GM08714 (cell line): ENCODE data around the gene FXYD2.

Source experiments
- H3K4me3 ChIP-seq: fragments of 200-500 bp; sonication (Bioruptor generic); 2 replicates; pipeline ENCODE4 v1.5.1; 2014; ENCODE audit warnings: mild to moderate bottlenecking, low read length, inconsistent platforms
- ZNF274 ChIP-seq: IDR thresholded peaks from 2 replicates; pipeline ENCODE4 v1.6.1; 2012; ENCODE audit warnings: mild to moderate bottlenecking, low read depth, low read length

FXYD2 gene

GRCh38 chr11:117823946-117824420, 561 bp downstream of the FXYD2 start:
- no peak for TF ChIP-seq ZNF274
- peak overlapping the region; percentile 0; the same call in 1 of the 2 replicates for H3K4me3 ChIP-seq

- H3K4me3 ChIP-seq = peak overlapping the region; percentile 0; the same call in 1 of the 2 replicates
Observed at GRCh38 chr11:117823294-117823945, 1.1 kb downstream of the FXYD2 start.

GRCh38 chr11:117822074-117823033, 2.2 kb downstream of the FXYD2 start:
- no peak overlapping the region for H3K4me3 ChIP-seq
- TF ChIP-seq ZNF274 = no peak

More at GRCh38 chr11:117823294-117823945, 1.1 kb downstream of the FXYD2 start:
- TF ChIP-seq ZNF274 = no peak

GRCh38 chr11:117821431-117821830, 3.1 kb downstream of the FXYD2 start:
- TF ChIP-seq ZNF274 = no peak
- H3K4me3 ChIP-seq = no peak overlapping the region

GRCh38 chr11:117820516-117820915, 4.0 kb downstream of the FXYD2 start:
- TF ChIP-seq ZNF274 = no peak

GRCh38 chr11:117820071-117820470, 4.5 kb downstream of the FXYD2 start:
- no peak overlapping the region for H3K4me3 ChIP-seq
- TF ChIP-seq ZNF274 = no peak

More at GRCh38 chr11:117820516-117820915, 4.0 kb downstream of the FXYD2 start:
- no peak overlapping the region for H3K4me3 ChIP-seq

GRCh38 chr11:117819096-117820040, 5.2 kb downstream of the FXYD2 start:
- H3K4me3 ChIP-seq = no peak overlapping the region
- TF ChIP-seq ZNF274 = no peak

- H3K4me3 ChIP-seq = no peak overlapping the region
- no peak for TF ChIP-seq ZNF274
Observed at GRCh38 chr11:117818041-117818873, 6.3 kb downstream of the FXYD2 start.

GRCh38 chr11:117817368-117818040, 7.0 kb downstream of the FXYD2 start:
- H3K4me3 ChIP-seq = peak overlapping the region; percentile 63; the same call in 1 of the 2 replicates
- TF ChIP-seq ZNF274 = no peak

GRCh38 chr11:117816846-117817367, 7.6 kb downstream of the FXYD2 start:
- H3K4me3 ChIP-seq = peak overlapping the region; percentile 63; the same call in 1 of the 2 replicates
- no peak for TF ChIP-seq ZNF274

GRCh38 chr11:117816151-117816741, 8.3 kb downstream of the FXYD2 start:
- H3K4me3 ChIP-seq = peak overlapping the region; percentile 63; the same call in 1 of the 2 replicates
- TF ChIP-seq ZNF274 = no peak
